Epithelial cell of proximal tubule (primary cell): ENCODE data around the gene CSTF1. TPM values are rescaled to one million over a fixed set of nuclear protein-coding genes. Genes with fewer than 3 reads are reported as not detected.
A peak's percentile ranks its signal among the peaks of the same experiment; 100 is the strongest.

Experiments used
- DNase-seq: peaks from one replicate; pipeline ENCODE4 v3.0.0-alpha.2; 2011; ENCODE audit warnings: low read depth
- H3K4me3 ChIP-seq: 2 replicates; pipeline ENCODE4 v1.5.1; 2011; ENCODE audit warnings: low read depth, mild to moderate bottlenecking, low read length
- CTCF ChIP-seq: conservative IDR thresholded peaks from 2 replicates; pipeline ENCODE4 v1.5.1; 2012; ENCODE audit warnings: low read depth, mild to moderate bottlenecking, low read length
- total RNA-seq: library from RNA; depleted of rRNA; stranded (reverse); fragments of >200 nt; gene quantifications from 2 replicates; pipeline ENCODE4 v1.2.3, GENCODE V29; 2015

Gene CSTF1
- total RNA-seq, 1 donor from 2014 or later: 21.6 TPM

GRCh38 chr20:56348746-56349145, 43.7 kb upstream of the CSTF1 start:
- no peak for DNase-seq
- TF ChIP-seq CTCF: no peak
- no peak overlapping the region for H3K4me3 ChIP-seq

GRCh38 chr20:56350842-56351241, 41.6 kb upstream of the CSTF1 start:
- no peak overlapping the region for H3K4me3 ChIP-seq
- TF ChIP-seq CTCF: no peak
- no peak for DNase-seq

GRCh38 chr20:56352345-56353055, 39.9 kb upstream of the CSTF1 start:
- no peak for TF ChIP-seq CTCF
- no peak for DNase-seq
- no peak overlapping the region for H3K4me3 ChIP-seq

- H3K4me3 ChIP-seq: no peak overlapping the region
- DNase-seq: no peak
- TF ChIP-seq CTCF: no peak
Observed at GRCh38 chr20:56353356-56353755, 39.1 kb upstream of the CSTF1 start.

GRCh38 chr20:56358070-56358469, 34.4 kb upstream of the CSTF1 start:
- DNase-seq: no peak
- H3K4me3 ChIP-seq: peak overlapping the region; percentile 43
- TF ChIP-seq CTCF: no peak

- DNase-seq: peak; percentile 15
- no peak for TF ChIP-seq CTCF
Observed at GRCh38 chr20:56358600-56359211, 33.7 kb upstream of the CSTF1 start, which contains the start of gene FAM210B. Gene FAM210B, plus strand, starts transcription at chr20:56358974. Its CDS starts 32 bp downstream, at chr20:56359006.

More at GRCh38 chr20:56358600-56359211, 33.7 kb upstream of the CSTF1 start, which contains the start of gene FAM210B:
- peak within 1 kb of the TSS; percentile 80 for H3K4me3 ChIP-seq
